NCI-H2081 treated with DMSO at 0.1 percent for 48 hours (cell line): ENCODE data around the gene GPX6.
"Not testable (repeated sequence)": the region's sequence is repeated elsewhere in the genome, so short reads cannot be mapped to it uniquely, and the experiment has no call there.

Source experiments
- DNase-seq: peaks from one replicate; lab custom pipeline; 2025; lab: John Stamatoyannopoulos, UW

GPX6 gene

GRCh38 chr6:28515676-28516075 is at the start of gene GPX6:
Gene GPX6 (minus strand): TSS chr6:28515793. CDS start chr6:28515743, 50 bp downstream.
- no peak for DNase-seq

GRCh38 chr6:28563430-28564095 is 48.0 kb upstream of the GPX6 start:
- no peak for DNase-seq

GRCh38 chr6:28558629-28559028 is 43.0 kb upstream of the GPX6 start:
- peak; percentile 31 for DNase-seq

- no peak for DNase-seq
These were observed 39.5 kb upstream of the GPX6 start for GRCh38 chr6:28555136-28555535.

- no peak for DNase-seq
These were observed 38.6 kb upstream of the GPX6 start for GRCh38 chr6:28553986-28554881.

GRCh38 chr6:28553384-28553985 is 37.9 kb upstream of the GPX6 start:
- DNase-seq = no peak

GRCh38 chr6:28551891-28552666 is 36.5 kb upstream of the GPX6 start:
- DNase-seq = no peak

- DNase-seq = not testable (repeated sequence)
These were observed 31.4 kb upstream of the GPX6 start for GRCh38 chr6:28547003-28547402.

GRCh38 chr6:28545955-28546354 is 30.4 kb upstream of the GPX6 start:
- DNase-seq = no peak

- no peak for DNase-seq
These were observed 28.3 kb upstream of the GPX6 start for GRCh38 chr6:28543651-28544610.

- peak; percentile 49 for DNase-seq
These were observed 27.1 kb upstream of the GPX6 start for GRCh38 chr6:28542440-28543296.

GRCh38 chr6:28541996-28542395 is 26.4 kb upstream of the GPX6 start:
- no peak for DNase-seq

GRCh38 chr6:28537509-28538140 is 22.0 kb upstream of the GPX6 start:
- no peak for DNase-seq

GRCh38 chr6:28537065-28537464 is 21.5 kb upstream of the GPX6 start:
- no peak for DNase-seq

GRCh38 chr6:28534875-28535274 is 19.3 kb upstream of the GPX6 start:
- DNase-seq = no peak

GRCh38 chr6:28534306-28534705 is 18.7 kb upstream of the GPX6 start:
- no peak for DNase-seq

- DNase-seq = no peak
These were observed 16.0 kb upstream of the GPX6 start for GRCh38 chr6:28531479-28532128.

GRCh38 chr6:28530777-28531176 is 15.2 kb upstream of the GPX6 start:
- no peak for DNase-seq

GRCh38 chr6:28525496-28526039 is 10.0 kb upstream of the GPX6 start, which contains the start of gene GPX5:
Gene GPX5 (plus strand): TSS chr6:28525881. CDS start chr6:28526014, 133 bp downstream.
- no peak for DNase-seq
